Osteoblast (primary cell): Measurements from ENCODE around the gene PIGW. TPM values are rescaled to one million over a fixed set of nuclear protein-coding genes. Genes with fewer than 3 reads are reported as not detected.

ENCODE experiments used
- DNase-seq: peaks from one replicate; pipeline ENCODE4 v3.0.0; 2011; ENCODE audit warnings: low spot score, mixed read lengths; ENCODE audit not compliant: insufficient read length; ENCODE audit errors: missing footprints
- H2AFZ ChIP-seq: 2 replicates; pipeline ENCODE4 v1.6.0; 2011; ENCODE audit warnings: mild to moderate bottlenecking, low read length
- H3K27ac ChIP-seq: 2 replicates; pipeline ENCODE4 v1.5.1; 2011; ENCODE audit warnings: mild to moderate bottlenecking, low read depth, low read length, moderate library complexity
- H3K27me3 ChIP-seq: 2 replicates; pipeline ENCODE4 v1.6.0; 2012; ENCODE audit warnings: mild to moderate bottlenecking, control low read depth, inconsistent platforms, low read length, moderate library complexity; ENCODE audit not compliant: insufficient read depth
- H3K36me3 ChIP-seq: 2 replicates; pipeline ENCODE4 v1.5.1; 2011; ENCODE audit warnings: mild to moderate bottlenecking, low read length, control low read depth, moderate library complexity; ENCODE audit not compliant: insufficient read depth
- H3K4me1 ChIP-seq: 2 replicates; pipeline ENCODE4 v1.5.1; 2011; ENCODE audit warnings: mild to moderate bottlenecking, low read length, control low read depth, moderate library complexity; ENCODE audit not compliant: insufficient read depth
- H3K4me2 ChIP-seq: 2 replicates; pipeline ENCODE4 v1.6.0; 2011; ENCODE audit warnings: mild to moderate bottlenecking, low read length; ENCODE audit not compliant: insufficient read depth
- H3K4me3 ChIP-seq: fragments of 200-600 bp; sonication (generic); 3 replicates; pipeline ENCODE4 v1.5.1; 2012; ENCODE audit warnings: mild to moderate bottlenecking, low read length, inconsistent platforms; ENCODE audit not compliant: insufficient read depth
- H3K79me2 ChIP-seq: 2 replicates; pipeline ENCODE4 v1.6.0; 2012; ENCODE audit warnings: mild to moderate bottlenecking, low read length, control low read depth, inconsistent platforms; ENCODE audit not compliant: insufficient read depth
- H3K9me3 ChIP-seq: 2 replicates; pipeline ENCODE4 v1.5.1; 2011; ENCODE audit warnings: low read depth, low read length, control low read depth
- H4K20me1 ChIP-seq: 2 replicates; pipeline ENCODE4 v1.6.0; 2012; ENCODE audit warnings: mild to moderate bottlenecking, low read length, control low read depth; ENCODE audit not compliant: insufficient read depth
- total RNA-seq: library from RNA; depleted of rRNA; stranded (reverse); fragments of >200 nt; gene quantifications from 2 replicates; pipeline ENCODE4 v1.2.3, GENCODE V29; 2012
- TF ChIP-seq, protein P1 (sequence below): IDR thresholded peaks from 2 replicates; pipeline ENCODE4 v1.5.1; 2011; ENCODE audit warnings: mild to moderate bottlenecking, low read depth, low read length, moderate library complexity; ENCODE audit errors: extremely low read depth

PIGW gene, protein sequence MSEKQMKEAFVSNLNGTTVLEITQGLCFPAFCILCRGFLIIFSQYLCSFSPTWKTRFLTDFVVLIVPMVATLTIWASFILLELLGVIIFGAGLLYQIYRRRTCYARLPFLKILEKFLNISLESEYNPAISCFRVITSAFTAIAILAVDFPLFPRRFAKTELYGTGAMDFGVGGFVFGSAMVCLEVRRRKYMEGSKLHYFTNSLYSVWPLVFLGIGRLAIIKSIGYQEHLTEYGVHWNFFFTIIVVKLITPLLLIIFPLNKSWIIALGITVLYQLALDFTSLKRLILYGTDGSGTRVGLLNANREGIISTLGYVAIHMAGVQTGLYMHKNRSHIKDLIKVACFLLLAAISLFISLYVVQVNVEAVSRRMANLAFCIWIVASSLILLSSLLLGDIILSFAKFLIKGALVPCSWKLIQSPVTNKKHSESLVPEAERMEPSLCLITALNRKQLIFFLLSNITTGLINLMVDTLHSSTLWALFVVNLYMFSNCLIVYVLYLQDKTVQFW
- total RNA-seq = 8.3 and 9.0 TPM in 2 replicates

DNA sequence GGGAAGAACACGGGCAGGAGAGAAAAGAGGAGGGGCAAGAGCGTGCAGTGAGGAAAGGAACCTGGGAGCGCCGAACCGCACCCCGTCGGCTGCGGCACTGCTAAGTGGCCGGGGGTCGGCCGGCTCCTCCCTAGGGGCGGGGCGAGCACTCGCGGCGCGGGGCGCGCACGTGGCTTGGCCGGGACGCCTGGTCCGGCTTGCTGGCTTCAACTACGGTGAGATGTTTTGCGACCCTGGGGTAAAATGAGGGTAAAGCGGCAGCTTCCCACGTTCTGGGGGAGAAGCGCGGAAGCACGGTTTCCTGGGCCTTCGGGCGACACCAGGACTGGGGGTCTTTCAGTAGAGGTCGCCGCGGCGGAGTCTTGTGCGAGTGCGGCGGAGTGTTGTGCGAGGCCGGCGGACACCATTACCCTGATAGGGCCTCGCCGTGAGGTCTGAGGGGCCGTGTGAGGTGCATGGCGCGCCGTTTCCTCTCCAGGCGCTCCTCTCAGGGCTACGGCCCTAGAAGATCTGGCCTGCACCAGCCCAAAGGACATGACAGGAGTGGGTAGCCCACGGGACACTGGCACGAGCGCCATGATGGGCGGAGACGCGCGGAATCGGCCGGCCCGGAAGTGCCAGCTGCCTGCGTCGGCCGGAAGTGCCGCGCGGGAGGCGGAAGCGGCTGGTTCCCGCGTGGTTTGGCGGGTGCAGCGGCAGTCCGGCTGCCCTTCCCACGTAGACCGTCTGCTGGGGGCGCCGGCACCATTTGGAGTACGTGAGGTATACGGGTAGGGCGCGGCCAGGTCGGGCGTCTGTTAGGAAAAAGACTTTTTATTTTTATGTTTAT, at the start of gene PIGW, which contains the start of gene MYO19:
PIGW (plus strand) TSS at position 148 of the 829 bp plus-strand sequence. CDS start 2,115 bp downstream, outside the sequence.
MYO19 (minus strand) TSS at position 29 of the 829 bp plus-strand sequence. CDS start 2,330 bp downstream, outside the sequence.
- no peaks in the 10 kb centered on the region for H4K20me1 ChIP-seq
- H2AFZ ChIP-seq = peak within 1 kb of the TSS; percentile 99
- peak within 1 kb of the TSS; percentile 96 for H3K4me3 ChIP-seq
- peaks cover 40% of the 10 kb centered on the region for H3K36me3 ChIP-seq
- TF ChIP-seq, protein P1, sequence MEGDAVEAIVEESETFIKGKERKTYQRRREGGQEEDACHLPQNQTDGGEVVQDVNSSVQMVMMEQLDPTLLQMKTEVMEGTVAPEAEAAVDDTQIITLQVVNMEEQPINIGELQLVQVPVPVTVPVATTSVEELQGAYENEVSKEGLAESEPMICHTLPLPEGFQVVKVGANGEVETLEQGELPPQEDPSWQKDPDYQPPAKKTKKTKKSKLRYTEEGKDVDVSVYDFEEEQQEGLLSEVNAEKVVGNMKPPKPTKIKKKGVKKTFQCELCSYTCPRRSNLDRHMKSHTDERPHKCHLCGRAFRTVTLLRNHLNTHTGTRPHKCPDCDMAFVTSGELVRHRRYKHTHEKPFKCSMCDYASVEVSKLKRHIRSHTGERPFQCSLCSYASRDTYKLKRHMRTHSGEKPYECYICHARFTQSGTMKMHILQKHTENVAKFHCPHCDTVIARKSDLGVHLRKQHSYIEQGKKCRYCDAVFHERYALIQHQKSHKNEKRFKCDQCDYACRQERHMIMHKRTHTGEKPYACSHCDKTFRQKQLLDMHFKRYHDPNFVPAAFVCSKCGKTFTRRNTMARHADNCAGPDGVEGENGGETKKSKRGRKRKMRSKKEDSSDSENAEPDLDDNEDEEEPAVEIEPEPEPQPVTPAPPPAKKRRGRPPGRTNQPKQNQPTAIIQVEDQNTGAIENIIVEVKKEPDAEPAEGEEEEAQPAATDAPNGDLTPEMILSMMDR = no peak
- peak within 1 kb of the TSS; percentile 96 for H3K4me2 ChIP-seq
- peak; percentile 96 for DNase-seq
- H3K4me1 ChIP-seq = peaks cover 12% of the 10 kb centered on the region
- H3K79me2 ChIP-seq = peaks cover 26% of the 10 kb centered on the region
- H3K27me3 ChIP-seq = no peaks in the 10 kb centered on the region
- peak within 1 kb of the TSS; percentile 95 for H3K27ac ChIP-seq
- H3K9me3 ChIP-seq = no peaks in the 10 kb centered on the region

DNA sequence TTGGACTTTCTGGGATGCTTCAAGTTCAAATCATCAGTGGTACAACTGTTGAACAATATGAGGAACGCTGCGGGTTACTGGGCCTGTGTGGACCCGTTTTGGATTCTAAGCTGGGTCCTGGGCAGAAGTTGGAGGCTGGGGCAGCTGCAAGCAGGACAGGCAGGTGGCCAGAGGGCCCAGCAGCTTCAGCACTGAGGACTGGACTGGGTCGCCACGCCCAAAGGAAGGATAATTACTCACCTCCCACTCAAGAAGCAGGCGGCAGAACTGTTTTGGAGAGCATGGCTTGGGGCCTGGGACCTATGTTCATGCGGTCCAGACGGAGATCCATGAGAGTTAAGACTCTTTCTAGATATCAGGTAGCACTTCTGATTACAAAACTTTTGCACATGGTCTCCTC, 49.8 kb upstream of the PIGW start:
- Histone ChIP-seq H3K9me3 (no peaks in the 10 kb centered on the region), H3K4me2 (no peak overlapping the region), H3K79me2 (peaks cover 36% of the 10 kb centered on the region), H3K4me3 (no peak overlapping the region), H3K27ac (no peak overlapping the region), H3K27me3 (peaks cover 8% of the 10 kb centered on the region), H2AFZ (no peak overlapping the region), H4K20me1 (peaks cover 5% of the 10 kb centered on the region), H3K4me1 (peaks cover 14% of the 10 kb centered on the region), H3K36me3 (peaks cover 4% of the 10 kb centered on the region)
- TF ChIP-seq, protein P1 = no peak
- no peak for DNase-seq

DNA sequence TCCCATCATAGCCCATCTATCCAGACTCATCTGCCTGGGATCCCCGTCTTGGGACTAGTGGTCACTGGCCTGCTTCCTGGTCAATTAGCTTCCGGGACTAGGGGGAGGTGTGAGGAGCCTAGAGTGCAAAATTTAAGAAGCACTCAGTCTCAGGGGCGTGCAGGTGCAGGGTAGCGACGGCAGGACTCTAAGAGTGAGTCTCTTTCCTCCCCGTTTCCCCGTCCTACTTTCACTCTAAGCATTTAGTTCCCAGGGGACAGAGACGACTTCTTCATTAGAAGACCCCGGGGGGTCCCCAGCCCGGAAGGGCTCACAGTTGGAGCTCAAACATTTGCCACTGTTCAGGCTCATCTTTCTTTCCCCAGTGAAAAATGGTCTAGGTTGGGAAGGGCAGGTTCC, 49.0 kb upstream of the PIGW start:
- no peaks in the 10 kb centered on the region for H3K9me3 ChIP-seq
- H3K27ac ChIP-seq = peak overlapping the region; percentile 13
- H3K79me2 ChIP-seq = peaks cover 39% of the 10 kb centered on the region
- peaks cover 8% of the 10 kb centered on the region for H3K27me3 ChIP-seq
- H4K20me1 ChIP-seq = peaks cover 8% of the 10 kb centered on the region
- peak overlapping the region; percentile 97 for H2AFZ ChIP-seq
- peak overlapping the region; percentile 89 for H3K4me3 ChIP-seq
- H3K4me1 ChIP-seq = peaks cover 14% of the 10 kb centered on the region
- peaks cover 4% of the 10 kb centered on the region for H3K36me3 ChIP-seq
- TF ChIP-seq, protein P1 = no peak
- H3K4me2 ChIP-seq = peak overlapping the region; percentile 92
- DNase-seq = no peak
